Measurements from ENCODE around the gene ADGRF1.

ADGRF1 gene

GRCh38 chr6:46974786-46975185 is 67.3 kb downstream of the ADGRF1 start:
- Histone ChIP-seq H3K4me3 (ENCODE audit: extremely low read depth, insufficient read depth, low read length, poor library complexity, severe bottlenecking) (no peak overlapping the region), H3K27ac (ENCODE audit: low read depth, low read length, severe bottlenecking) (no peak overlapping the region), H3K4me1 (ENCODE audit: control insufficient read depth, insufficient read depth, low read length, poor library complexity, severe bottlenecking) (no peaks in the 10 kb centered on the region), H3K36me3 (ENCODE audit: control insufficient read depth, insufficient read depth, low read length) (no peaks in the 10 kb centered on the region), H3K9me3 (ENCODE audit: control insufficient read depth, low read length) (no peaks in the 10 kb centered on the region)
- no CpG with 5 or more reads among the region's 1 CpG for WGBS, 2 experiments (ENCODE audit: insufficient coverage in 2 of 2)

- Histone ChIP-seq H3K4me1 (ENCODE audit: control insufficient read depth, insufficient read depth, low read length, poor library complexity, severe bottlenecking) (no peaks in the 10 kb centered on the region), H3K27ac (ENCODE audit: low read depth, low read length, severe bottlenecking) (no peak overlapping the region), H3K4me3 (ENCODE audit: extremely low read depth, insufficient read depth, low read length, poor library complexity, severe bottlenecking) (no peak overlapping the region), H3K36me3 (ENCODE audit: control insufficient read depth, insufficient read depth, low read length) (no peaks in the 10 kb centered on the region), H3K9me3 (ENCODE audit: control insufficient read depth, low read length) (no peaks in the 10 kb centered on the region)
- 86% methylated on average over 1 of the region's 2 CpGs; no CpG with 5 or more reads in 1 of the 2 experiments for WGBS, 2 experiments (ENCODE audit: insufficient coverage in 2 of 2)
These were observed 69.1 kb downstream of the ADGRF1 start for GRCh38 chr6:46973029-46973428.

GRCh38 chr6:46972531-46972930 is 69.6 kb downstream of the ADGRF1 start:
- no peak overlapping the region for H3K27ac ChIP-seq (ENCODE audit: low read depth, low read length, severe bottlenecking)
- H3K36me3 ChIP-seq (ENCODE audit: control insufficient read depth, insufficient read depth, low read length), result no peaks in the 10 kb centered on the region
- no peaks in the 10 kb centered on the region for H3K4me1 ChIP-seq (ENCODE audit: control insufficient read depth, insufficient read depth, low read length, poor library complexity, severe bottlenecking)
- WGBS, 2 experiments (ENCODE audit: insufficient coverage in 2 of 2), result no CpG with 5 or more reads among the region's 1 CpG
- H3K9me3 ChIP-seq (ENCODE audit: control insufficient read depth, low read length), result no peaks in the 10 kb centered on the region
- no peak overlapping the region for H3K4me3 ChIP-seq (ENCODE audit: extremely low read depth, insufficient read depth, low read length, poor library complexity, severe bottlenecking)

GRCh38 chr6:46969206-46969605 is 72.9 kb downstream of the ADGRF1 start:
- Histone ChIP-seq H3K27ac (ENCODE audit: low read depth, low read length, severe bottlenecking) (no peak overlapping the region), H3K4me3 (ENCODE audit: extremely low read depth, insufficient read depth, low read length, poor library complexity, severe bottlenecking) (no peak overlapping the region), H3K36me3 (ENCODE audit: control insufficient read depth, insufficient read depth, low read length) (no peaks in the 10 kb centered on the region), H3K9me3 (ENCODE audit: control insufficient read depth, low read length) (no peaks in the 10 kb centered on the region), H3K4me1 (ENCODE audit: control insufficient read depth, insufficient read depth, low read length, poor library complexity, severe bottlenecking) (peaks cover 10% of the 10 kb centered on the region)
- WGBS, 2 experiments (ENCODE audit: insufficient coverage in 2 of 2), result no CpG with 5 or more reads among the region's 1 CpG

- H3K27ac ChIP-seq (ENCODE audit: low read depth, low read length, severe bottlenecking), result no peak overlapping the region
- no peaks in the 10 kb centered on the region for H3K9me3 ChIP-seq (ENCODE audit: control insufficient read depth, low read length)
These were observed 74.2 kb downstream of the ADGRF1 start for GRCh38 chr6:46967826-46968349.

GRCh38 chr6:46964716-46965519 is 77.2 kb downstream of the ADGRF1 start:
- Histone ChIP-seq H3K4me3 (ENCODE audit: extremely low read depth, insufficient read depth, low read length, poor library complexity, severe bottlenecking) (no peak overlapping the region), H3K27ac (ENCODE audit: low read depth, low read length, severe bottlenecking) (no peak overlapping the region), H3K4me1 (ENCODE audit: control insufficient read depth, insufficient read depth, low read length, poor library complexity, severe bottlenecking) (peaks cover 19% of the 10 kb centered on the region), H3K36me3 (ENCODE audit: control insufficient read depth, insufficient read depth, low read length) (no peaks in the 10 kb centered on the region), H3K9me3 (ENCODE audit: control insufficient read depth, low read length) (no peaks in the 10 kb centered on the region)
- 95 to 97% methylated on average over 7 to 9 of the region's 12 CpGs for WGBS, 2 experiments (ENCODE audit: insufficient coverage in 2 of 2)

More at GRCh38 chr6:46967826-46968349, 74.2 kb downstream of the ADGRF1 start:
- Histone ChIP-seq H3K4me3 (ENCODE audit: extremely low read depth, insufficient read depth, low read length, poor library complexity, severe bottlenecking) (no peak overlapping the region), H3K4me1 (ENCODE audit: control insufficient read depth, insufficient read depth, low read length, poor library complexity, severe bottlenecking) (peaks cover 19% of the 10 kb centered on the region), H3K36me3 (ENCODE audit: control insufficient read depth, insufficient read depth, low read length) (no peaks in the 10 kb centered on the region)

GRCh38 chr6:46963626-46964025 is 78.5 kb downstream of the ADGRF1 start:
- Histone ChIP-seq H3K9me3 (ENCODE audit: control insufficient read depth, low read length) (no peaks in the 10 kb centered on the region), H3K27ac (ENCODE audit: low read depth, low read length, severe bottlenecking) (no peak overlapping the region), H3K36me3 (ENCODE audit: control insufficient read depth, insufficient read depth, low read length) (no peaks in the 10 kb centered on the region), H3K4me1 (ENCODE audit: control insufficient read depth, insufficient read depth, low read length, poor library complexity, severe bottlenecking) (peaks cover 19% of the 10 kb centered on the region), H3K4me3 (ENCODE audit: extremely low read depth, insufficient read depth, low read length, poor library complexity, severe bottlenecking) (no peak overlapping the region)
- WGBS, 2 experiments (ENCODE audit: insufficient coverage in 2 of 2), result 50% methylated on average over 2 of the region's 5 CpGs; no CpG with 5 or more reads in 1 of the 2 experiments

- Histone ChIP-seq H3K4me3 (ENCODE audit: extremely low read depth, insufficient read depth, low read length, poor library complexity, severe bottlenecking) (no peak overlapping the region), H3K27ac (ENCODE audit: low read depth, low read length, severe bottlenecking) (no peak overlapping the region), H3K4me1 (ENCODE audit: control insufficient read depth, insufficient read depth, low read length, poor library complexity, severe bottlenecking) (peaks cover 19% of the 10 kb centered on the region), H3K36me3 (ENCODE audit: control insufficient read depth, insufficient read depth, low read length) (no peaks in the 10 kb centered on the region), H3K9me3 (ENCODE audit: control insufficient read depth, low read length) (no peaks in the 10 kb centered on the region)
These were observed 79.1 kb downstream of the ADGRF1 start for GRCh38 chr6:46963039-46963438.

GRCh38 chr6:46961711-46962110 is 80.4 kb downstream of the ADGRF1 start:
- H3K9me3 ChIP-seq (ENCODE audit: control insufficient read depth, low read length), result no peaks in the 10 kb centered on the region
- no peak overlapping the region for H3K27ac ChIP-seq (ENCODE audit: low read depth, low read length, severe bottlenecking)
- no peaks in the 10 kb centered on the region for H3K36me3 ChIP-seq (ENCODE audit: control insufficient read depth, insufficient read depth, low read length)
- 100% methylated on average over 2 to 3 of the region's 5 CpGs for WGBS, 2 experiments (ENCODE audit: insufficient coverage in 2 of 2)
- H3K4me1 ChIP-seq (ENCODE audit: control insufficient read depth, insufficient read depth, low read length, poor library complexity, severe bottlenecking), result peaks cover 19% of the 10 kb centered on the region
- no peak overlapping the region for H3K4me3 ChIP-seq (ENCODE audit: extremely low read depth, insufficient read depth, low read length, poor library complexity, severe bottlenecking)

GRCh38 chr6:46961232-46961631 is 80.9 kb downstream of the ADGRF1 start:
- no peak overlapping the region for H3K4me3 ChIP-seq (ENCODE audit: extremely low read depth, insufficient read depth, low read length, poor library complexity, severe bottlenecking)
- H3K36me3 ChIP-seq (ENCODE audit: control insufficient read depth, insufficient read depth, low read length), result no peaks in the 10 kb centered on the region
- H3K9me3 ChIP-seq (ENCODE audit: control insufficient read depth, low read length), result no peaks in the 10 kb centered on the region
- peaks cover 19% of the 10 kb centered on the region for H3K4me1 ChIP-seq (ENCODE audit: control insufficient read depth, insufficient read depth, low read length, poor library complexity, severe bottlenecking)
- H3K27ac ChIP-seq (ENCODE audit: low read depth, low read length, severe bottlenecking), result no peak overlapping the region

- Histone ChIP-seq H3K27ac (ENCODE audit: low read depth, low read length, severe bottlenecking) (no peak overlapping the region), H3K4me3 (ENCODE audit: extremely low read depth, insufficient read depth, low read length, poor library complexity, severe bottlenecking) (no peak overlapping the region), H3K9me3 (ENCODE audit: control insufficient read depth, low read length) (no peaks in the 10 kb centered on the region), H3K36me3 (ENCODE audit: control insufficient read depth, insufficient read depth, low read length) (no peaks in the 10 kb centered on the region), H3K4me1 (ENCODE audit: control insufficient read depth, insufficient read depth, low read length, poor library complexity, severe bottlenecking) (peaks cover 13% of the 10 kb centered on the region)
These were observed 82.7 kb downstream of the ADGRF1 start for GRCh38 chr6:46959419-46959818.
